ENCODE measurements around the gene METTL5.

METTL5 gene

DNA sequence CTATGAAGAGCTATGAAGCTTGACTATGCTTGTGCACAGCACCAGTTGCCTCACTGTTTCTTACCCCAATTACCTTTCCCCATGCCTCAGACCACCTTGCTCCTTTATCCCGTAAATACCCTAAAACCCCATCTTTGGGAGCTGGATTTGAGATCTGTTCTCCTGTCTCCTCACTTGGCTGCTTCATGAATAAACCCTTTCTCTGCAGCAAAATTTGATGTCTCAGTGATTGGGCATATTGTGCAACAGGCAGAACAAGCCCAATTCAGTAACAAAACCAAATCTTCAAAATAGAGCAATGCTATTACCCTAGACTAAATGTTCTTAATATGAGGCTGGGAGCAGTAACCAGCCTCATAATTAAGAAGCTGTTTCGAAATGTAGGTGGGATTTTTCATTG, 29.5 kb downstream of the METTL5 start:
- TF ChIP-seq, protein P1, sequence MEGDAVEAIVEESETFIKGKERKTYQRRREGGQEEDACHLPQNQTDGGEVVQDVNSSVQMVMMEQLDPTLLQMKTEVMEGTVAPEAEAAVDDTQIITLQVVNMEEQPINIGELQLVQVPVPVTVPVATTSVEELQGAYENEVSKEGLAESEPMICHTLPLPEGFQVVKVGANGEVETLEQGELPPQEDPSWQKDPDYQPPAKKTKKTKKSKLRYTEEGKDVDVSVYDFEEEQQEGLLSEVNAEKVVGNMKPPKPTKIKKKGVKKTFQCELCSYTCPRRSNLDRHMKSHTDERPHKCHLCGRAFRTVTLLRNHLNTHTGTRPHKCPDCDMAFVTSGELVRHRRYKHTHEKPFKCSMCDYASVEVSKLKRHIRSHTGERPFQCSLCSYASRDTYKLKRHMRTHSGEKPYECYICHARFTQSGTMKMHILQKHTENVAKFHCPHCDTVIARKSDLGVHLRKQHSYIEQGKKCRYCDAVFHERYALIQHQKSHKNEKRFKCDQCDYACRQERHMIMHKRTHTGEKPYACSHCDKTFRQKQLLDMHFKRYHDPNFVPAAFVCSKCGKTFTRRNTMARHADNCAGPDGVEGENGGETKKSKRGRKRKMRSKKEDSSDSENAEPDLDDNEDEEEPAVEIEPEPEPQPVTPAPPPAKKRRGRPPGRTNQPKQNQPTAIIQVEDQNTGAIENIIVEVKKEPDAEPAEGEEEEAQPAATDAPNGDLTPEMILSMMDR (IDR thresholded peaks at IDR 0.05; ENCODE audit: extremely low read depth, missing control alignments): no peak
- DNase-seq (ENCODE audit: low spot score): no peak

DNA sequence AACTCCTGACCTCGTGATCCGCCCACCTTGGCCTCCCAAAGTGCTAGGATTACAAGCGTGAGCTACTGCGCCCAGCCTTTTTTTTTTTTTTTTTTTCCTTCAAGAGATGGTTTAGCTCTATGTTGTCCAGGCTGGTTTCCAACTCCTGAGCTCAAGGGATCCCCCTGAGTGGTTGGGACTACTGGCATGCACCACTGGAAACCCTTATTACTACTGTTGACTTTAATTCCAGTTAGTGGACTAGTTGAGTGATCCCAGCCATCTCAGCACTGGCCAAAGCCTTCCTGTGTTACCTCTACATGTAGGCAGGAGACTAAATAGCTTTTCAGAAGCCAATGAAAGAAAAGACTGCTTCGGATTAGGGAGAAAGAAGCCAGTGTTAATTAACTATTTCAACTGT, 34.1 kb downstream of the METTL5 start:
- TF ChIP-seq, protein P1 (IDR thresholded peaks at IDR 0.05; ENCODE audit: extremely low read depth, missing control alignments): no peak
- no peak for DNase-seq (ENCODE audit: low spot score)

DNA sequence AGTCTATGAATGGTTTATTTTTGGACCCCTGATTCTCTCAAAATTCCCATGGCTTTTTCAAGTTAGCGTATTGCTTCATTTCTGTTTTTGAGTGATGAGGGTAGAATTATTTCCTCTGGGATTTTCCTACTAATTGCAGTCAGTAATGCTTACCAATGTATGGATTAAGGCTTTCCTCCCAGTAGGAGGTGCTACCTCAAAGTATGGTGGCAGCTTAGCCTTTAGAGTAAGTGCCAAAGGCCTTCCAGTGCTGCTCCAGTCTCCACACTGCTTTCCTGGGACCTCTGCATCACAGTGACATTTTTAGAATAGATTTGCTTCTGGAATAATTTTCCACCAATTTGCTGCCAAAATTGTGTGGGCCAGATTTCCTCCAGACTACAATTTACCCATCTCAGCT, 42.2 kb downstream of the METTL5 start:
- no peak for DNase-seq (ENCODE audit: low spot score)
- TF ChIP-seq, protein P1 (IDR thresholded peaks at IDR 0.05; ENCODE audit: extremely low read depth, missing control alignments): no peak

DNA sequence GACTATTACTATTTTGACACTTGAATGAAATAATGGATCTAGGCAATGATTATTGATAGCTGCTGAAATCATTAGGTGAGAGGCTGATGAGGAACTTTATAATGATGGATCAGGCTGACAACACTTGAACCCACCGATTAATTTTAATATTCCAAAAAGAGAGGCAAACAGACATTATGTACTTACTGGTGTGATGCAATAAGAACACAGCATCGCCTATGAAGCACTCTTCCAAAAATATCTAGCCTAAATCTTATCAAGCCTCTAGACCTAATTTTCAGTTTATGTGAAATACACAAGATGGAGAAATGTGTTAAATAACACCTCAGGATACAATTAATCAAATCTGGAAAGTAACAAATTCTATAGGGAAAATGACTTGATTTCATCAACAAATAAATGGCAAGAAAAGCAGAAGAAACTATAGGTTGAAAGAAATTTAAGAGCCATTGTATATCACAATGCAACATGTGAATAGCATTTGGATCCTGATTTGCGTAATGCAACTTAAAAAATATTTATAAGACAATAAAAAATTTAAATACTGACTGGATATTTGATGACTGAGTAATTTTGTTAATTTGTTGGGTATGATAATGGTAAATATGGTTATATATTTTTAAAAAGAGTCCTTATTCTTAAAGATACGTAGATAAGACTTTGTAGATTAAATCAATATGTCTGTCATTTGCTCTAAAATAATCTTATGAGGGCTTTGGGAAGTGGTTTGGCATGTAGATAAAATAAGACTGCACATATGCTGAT, 43.3 kb downstream of the METTL5 start:
- no peak for DNase-seq (ENCODE audit: low spot score)
- TF ChIP-seq, protein P1 (IDR thresholded peaks at IDR 0.05; ENCODE audit: extremely low read depth, missing control alignments): no peak

DNA sequence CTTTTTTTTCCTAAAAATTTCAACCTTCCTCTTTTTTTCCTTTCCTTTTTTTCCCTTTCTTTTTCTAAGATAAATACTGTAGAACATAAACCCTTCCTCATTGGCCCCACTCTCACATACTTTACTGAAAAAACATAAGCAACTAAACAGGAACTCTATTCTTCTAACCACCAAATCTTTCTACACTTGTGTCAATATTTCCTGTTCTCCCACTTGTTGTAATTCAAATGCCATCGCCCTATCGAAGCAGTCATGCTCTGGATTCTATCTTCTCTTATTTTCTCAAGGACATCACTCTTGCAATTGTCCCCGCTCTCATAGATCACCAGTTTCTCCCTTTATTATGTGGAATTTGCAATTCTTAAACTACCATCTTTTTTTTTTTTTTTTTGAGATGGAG, 46.3 kb downstream of the METTL5 start:
- TF ChIP-seq, protein P1 (IDR thresholded peaks at IDR 0.05; ENCODE audit: extremely low read depth, missing control alignments): no peak
- no peak for DNase-seq (ENCODE audit: low spot score)

DNA sequence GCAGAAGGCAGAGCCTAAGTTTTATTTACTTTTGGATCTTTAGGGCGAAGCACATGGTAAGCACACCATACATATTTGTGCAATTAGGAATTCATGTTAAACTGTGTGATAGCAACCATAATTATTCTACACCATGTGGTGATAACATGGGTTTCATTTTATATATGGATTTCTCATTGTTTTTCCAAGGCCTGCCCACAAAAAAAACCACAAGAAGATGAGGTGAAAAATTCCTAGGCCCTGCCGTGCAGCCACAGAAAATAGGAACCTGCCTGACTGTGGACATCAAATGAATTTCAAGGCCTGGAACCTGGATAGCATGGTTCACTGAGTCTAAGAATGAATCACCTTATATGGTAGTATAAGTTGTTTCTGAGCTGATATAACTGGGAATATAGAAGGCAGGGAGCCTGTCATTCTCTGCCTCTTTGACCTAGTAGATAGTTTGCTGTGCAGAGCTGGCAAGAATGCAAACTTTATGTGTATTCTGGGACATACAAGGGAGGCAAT, 48.4 kb downstream of the METTL5 start:
- DNase-seq (ENCODE audit: low spot score): no peak
- TF ChIP-seq, protein P1 (IDR thresholded peaks at IDR 0.05; ENCODE audit: extremely low read depth, missing control alignments): no peak

DNA sequence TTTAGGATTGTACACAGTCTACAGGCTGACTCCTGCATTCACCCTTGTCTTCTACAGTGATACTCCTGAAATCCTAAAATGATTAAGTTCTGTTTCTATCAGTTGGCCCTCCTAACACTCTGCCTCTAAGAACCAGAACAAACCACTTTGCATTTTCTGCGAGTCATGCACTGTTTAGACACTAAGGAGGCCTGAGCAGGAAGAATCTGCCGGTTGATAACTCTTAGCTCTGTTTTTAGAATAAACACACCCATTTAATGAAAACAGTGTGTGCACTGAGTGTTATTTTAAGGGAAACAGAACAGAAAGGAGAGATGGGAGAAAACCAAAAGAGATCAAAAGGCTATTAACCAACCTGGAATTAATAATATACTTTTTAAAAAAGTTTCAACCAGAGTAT, 48.9 kb downstream of the METTL5 start:
- DNase-seq (ENCODE audit: low spot score): no peak
- TF ChIP-seq, protein P1 (IDR thresholded peaks at IDR 0.05; ENCODE audit: extremely low read depth, missing control alignments): no peak
